Subcutaneous adipose tissue (tissue), 4 donors: ENCODE data around the gene DAAM2. TPM values are rescaled to one million over a fixed set of nuclear protein-coding genes. Genes with fewer than 3 reads are reported as not detected.

ENCODE experiments used
- CTCF ChIP-seq: fragments of 450-650 bp; IDR thresholded peaks from one replicate; pipeline ENCODE4 v1.5.1; 2016; ENCODE audit warnings: low read depth, mild to moderate bottlenecking, control low read depth, antibody characterized with exemption, moderate library complexity
- total RNA-seq, 4 donors: library from RNA; depleted of rRNA; stranded (reverse); fragments of >200 nt; gene quantifications; one replicate each; pipeline ENCODE4 v1.1.0, GENCODE V29; 2016

The DAAM2 gene
- total RNA-seq, 4 donors from 2014 or later, result 36.7 to 125 (median 53.2) TPM

DNA sequence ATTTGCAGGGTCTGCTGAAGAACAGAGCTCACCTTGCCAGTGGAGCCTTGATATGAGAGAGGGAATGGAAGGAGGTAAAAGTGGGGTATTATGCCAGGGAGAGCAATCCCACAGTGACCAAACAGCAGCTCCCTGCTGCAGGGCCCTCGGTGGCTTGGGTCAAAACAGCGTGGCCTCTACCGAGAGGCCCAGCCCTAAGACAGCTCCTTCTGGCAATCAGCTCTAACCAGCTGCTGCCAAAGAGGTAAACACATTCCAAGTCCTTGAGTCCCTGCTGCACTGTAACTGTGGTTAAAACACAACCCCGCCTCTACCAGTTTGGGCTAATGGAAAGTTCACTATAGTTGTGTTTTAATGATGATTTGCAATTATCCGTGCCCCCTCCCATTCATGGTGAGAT, 1.4 kb upstream of the DAAM2 start:
- no peak for TF ChIP-seq CTCF

GRCh38 chr6:39791311-39791710, 865 bp upstream of the DAAM2 start:
- TF ChIP-seq CTCF, result no peak

DNA sequence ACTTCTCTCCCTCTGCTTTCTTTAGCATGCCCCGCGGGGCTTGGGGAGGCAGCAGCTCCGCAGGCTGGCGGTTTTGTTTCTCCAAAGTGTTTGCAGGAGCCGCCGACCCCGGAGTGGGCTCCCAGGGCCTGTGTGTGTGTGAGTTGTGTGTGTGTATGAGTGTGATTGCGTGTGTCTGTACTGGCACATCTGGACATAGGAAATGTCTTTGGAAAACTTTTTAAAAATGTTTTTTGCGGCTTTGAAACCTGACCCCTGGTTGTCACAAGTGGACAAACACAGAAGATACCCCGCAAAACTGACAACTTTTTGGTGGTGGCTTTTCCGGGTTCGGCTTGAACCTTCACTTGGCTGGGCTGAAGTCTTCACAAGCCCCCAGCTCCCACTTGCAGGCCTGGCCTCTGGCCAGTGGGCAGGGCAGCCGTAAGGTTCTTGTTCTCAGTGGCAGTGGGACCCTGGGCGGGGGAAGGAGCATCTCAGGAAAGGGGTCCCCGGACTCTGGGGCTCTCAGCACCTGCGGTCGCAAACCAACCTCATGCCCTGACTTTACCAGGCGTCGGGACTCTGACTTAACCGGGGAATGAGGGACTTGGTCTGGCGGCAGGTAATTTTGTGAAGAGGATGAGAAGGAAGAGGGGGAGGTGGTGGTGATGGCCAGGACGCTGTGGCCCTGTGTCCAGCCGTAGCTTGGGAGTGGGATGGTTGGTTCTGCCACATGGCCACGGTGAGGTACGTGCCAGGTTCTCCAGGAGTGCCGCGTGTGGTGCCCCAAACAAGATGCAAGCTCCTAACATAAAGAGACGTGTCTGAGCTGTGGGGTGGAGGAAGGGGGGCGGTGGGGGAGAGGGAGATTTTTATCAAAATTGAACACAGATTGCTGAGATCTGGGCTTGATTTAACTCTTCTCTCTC, 619 bp downstream of the DAAM2 start:
- no peak for TF ChIP-seq CTCF

DNA sequence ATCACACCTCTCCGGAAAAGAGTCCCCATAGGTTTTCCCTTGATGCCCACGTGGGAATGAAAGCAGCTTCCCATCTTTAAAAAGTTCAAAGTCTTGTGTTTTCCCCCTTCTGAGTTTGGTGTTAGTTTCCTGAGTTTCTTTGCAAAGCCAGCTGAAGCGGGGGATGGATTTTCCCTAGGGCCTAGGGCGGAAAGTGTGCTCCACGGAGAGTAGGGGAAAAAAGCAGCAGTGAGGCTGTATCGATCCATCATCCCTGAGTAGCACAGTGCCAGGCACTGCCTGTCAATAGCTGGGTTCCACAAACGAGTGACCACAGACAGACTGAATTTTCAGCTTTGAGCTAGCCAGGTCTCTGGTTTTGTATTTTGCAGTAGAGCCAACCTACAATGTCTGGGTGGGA, 1.3 kb downstream of the DAAM2 start:
- TF ChIP-seq CTCF, result no peak

GRCh38 chr6:39794231-39794630, 2.1 kb downstream of the DAAM2 start:
- no peak for TF ChIP-seq CTCF

DNA sequence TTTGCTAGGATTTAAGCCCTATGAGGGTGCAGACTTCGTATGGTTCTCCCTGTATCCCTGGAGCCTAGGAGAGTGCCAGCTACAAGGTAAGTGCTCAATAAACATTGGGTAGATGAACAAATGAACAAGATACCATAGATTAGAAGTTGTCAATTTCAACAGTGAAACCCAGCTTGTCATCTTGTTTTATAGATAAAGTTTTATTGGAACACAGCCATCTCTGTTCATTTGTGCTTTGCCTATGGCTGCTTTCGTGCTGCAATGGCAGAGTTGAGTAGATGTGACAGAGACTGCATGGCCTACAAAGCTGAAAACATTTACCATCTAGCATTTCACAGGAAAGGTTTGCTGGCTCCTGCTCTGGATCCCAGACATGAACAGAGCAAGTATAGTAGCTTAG, 5.6 kb downstream of the DAAM2 start:
- no peak for TF ChIP-seq CTCF

DNA sequence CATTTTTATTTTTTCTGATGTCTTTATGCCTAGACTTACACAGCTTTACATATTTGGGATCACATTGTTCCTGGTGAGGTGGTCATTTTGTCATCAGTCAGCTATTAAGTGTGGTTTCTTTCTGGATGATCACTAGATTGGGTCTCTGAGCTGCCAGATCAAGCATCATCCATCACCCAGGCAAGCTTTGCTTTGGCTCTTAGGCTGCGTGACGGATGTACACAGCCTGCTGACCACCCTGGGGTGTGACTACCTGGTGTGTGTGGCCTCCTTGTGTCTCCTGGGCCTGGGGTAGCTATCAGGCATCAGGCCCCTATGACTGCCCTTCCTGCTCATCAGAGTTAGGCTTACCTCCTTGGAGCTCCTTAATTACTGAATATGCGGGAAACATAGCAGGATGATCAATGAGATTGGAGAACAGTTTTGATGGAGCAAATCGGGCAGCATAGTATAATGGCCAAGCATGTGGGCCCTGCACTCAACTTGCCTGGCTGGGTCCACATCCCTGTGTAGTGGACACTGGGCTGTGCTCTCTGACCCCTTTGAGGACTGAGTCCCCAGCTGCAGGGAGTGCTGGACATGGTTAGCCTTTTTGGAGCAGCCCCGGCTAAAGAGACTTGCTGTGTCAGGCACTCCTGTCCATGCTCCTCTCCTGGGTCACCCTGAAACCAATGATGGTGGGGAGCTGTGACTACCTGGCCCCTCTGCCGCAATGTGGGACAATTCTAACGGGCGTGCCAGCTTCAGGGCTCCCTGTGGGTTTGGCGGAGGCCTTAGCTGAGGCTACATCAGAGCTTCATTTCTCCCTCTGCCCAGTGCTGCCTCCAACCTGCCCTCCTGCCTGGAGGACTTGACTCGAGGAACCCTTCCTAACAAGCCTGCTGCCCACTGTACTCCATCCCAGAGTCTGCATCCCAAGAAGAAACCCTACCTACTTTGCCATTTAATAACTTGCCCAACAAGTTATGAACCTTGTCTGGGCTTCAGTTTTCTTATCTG, 8.2 kb downstream of the DAAM2 start:
- TF ChIP-seq CTCF, result no peak
